OCI-LY3 (cell line): ENCODE measurements around the gene TNFRSF1B.

Experiments
- EZH2phosphoT487 ChIP-seq: fragments of 200-600 bp; shearing (Covaris generic); IDR thresholded peaks from 2 replicates; pipeline ENCODE4 v1.6.1; 2018; ENCODE audit warnings: antibody characterized with exemption, mixed run types, low read depth
- TF ChIP-seq, protein P1 (sequence below): fragments of 200-600, 300-600 bp; sonication (generic); IDR thresholded peaks from 2 replicates; pipeline ENCODE4 v1.5.1; 2014; ENCODE audit warnings: antibody characterized with exemption, low read length, low read depth

- TF ChIP-seq, protein P1, sequence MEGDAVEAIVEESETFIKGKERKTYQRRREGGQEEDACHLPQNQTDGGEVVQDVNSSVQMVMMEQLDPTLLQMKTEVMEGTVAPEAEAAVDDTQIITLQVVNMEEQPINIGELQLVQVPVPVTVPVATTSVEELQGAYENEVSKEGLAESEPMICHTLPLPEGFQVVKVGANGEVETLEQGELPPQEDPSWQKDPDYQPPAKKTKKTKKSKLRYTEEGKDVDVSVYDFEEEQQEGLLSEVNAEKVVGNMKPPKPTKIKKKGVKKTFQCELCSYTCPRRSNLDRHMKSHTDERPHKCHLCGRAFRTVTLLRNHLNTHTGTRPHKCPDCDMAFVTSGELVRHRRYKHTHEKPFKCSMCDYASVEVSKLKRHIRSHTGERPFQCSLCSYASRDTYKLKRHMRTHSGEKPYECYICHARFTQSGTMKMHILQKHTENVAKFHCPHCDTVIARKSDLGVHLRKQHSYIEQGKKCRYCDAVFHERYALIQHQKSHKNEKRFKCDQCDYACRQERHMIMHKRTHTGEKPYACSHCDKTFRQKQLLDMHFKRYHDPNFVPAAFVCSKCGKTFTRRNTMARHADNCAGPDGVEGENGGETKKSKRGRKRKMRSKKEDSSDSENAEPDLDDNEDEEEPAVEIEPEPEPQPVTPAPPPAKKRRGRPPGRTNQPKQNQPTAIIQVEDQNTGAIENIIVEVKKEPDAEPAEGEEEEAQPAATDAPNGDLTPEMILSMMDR: no peak
- TF ChIP-seq EZH2phosphoT487: no peak
Measured at GRCh38 chr1:12159816-12160215, 7.0 kb upstream of the TNFRSF1B start.
